ENCODE results near the gene ATP2B2. TPM values are rescaled to one million over a fixed set of nuclear protein-coding genes. Genes with fewer than 3 reads are reported as not detected.

ATP2B2 gene
- total RNA-seq, 1 experiment from 2014 or later = not detected

GRCh38 chr3:10512687-10513086 lies 7.3 kb upstream of the ATP2B2 start:
- TF ChIP-seq FOSL1 (IDR thresholded peaks at IDR 0.05; ENCODE audit: low read depth) (no peak), ATF3 (IDR thresholded peaks at IDR 0.05) (no peak)
- TF ChIP-seq, protein P1, sequence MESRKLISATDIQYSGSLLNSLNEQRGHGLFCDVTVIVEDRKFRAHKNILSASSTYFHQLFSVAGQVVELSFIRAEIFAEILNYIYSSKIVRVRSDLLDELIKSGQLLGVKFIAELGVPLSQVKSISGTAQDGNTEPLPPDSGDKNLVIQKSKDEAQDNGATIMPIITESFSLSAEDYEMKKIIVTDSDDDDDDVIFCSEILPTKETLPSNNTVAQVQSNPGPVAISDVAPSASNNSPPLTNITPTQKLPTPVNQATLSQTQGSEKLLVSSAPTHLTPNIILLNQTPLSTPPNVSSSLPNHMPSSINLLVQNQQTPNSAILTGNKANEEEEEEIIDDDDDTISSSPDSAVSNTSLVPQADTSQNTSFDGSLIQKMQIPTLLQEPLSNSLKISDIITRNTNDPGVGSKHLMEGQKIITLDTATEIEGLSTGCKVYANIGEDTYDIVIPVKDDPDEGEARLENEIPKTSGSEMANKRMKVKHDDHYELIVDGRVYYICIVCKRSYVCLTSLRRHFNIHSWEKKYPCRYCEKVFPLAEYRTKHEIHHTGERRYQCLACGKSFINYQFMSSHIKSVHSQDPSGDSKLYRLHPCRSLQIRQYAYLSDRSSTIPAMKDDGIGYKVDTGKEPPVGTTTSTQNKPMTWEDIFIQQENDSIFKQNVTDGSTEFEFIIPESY (IDR thresholded peaks at IDR 0.05; ENCODE audit: extremely low read depth, insufficient replicate concordance, low read length) = no peak
- peaks cover 0 to 12% of the 10 kb centered on the region in 2 experiments; a peak in 2 of 4 replicates for H3K4me1 ChIP-seq (ENCODE audit: control insufficient read depth in 1 of 2, insufficient read depth in 2 of 2, low read length in 2 of 2)
- H4K20me1 ChIP-seq (ENCODE audit: insufficient read depth) = no peaks in the 10 kb centered on the region
- ChIA-PET CTCF (no interaction called here), RAD21 (ENCODE audit: low non-redundant PET in 1 of 2, low total read pairs in 2 of 2, uncharacterized antibody in 2 of 2, unreplicated experiment in 2 of 2) (no interaction called here), POLR2A (no interaction called here)
- no peak overlapping the region for H3K4me2 ChIP-seq (ENCODE audit: low read length)
- H3K79me2 ChIP-seq (ENCODE audit: insufficient read depth, low read length) = no peaks in the 10 kb centered on the region
- no peaks in the 10 kb centered on the region for H3K36me3 ChIP-seq (ENCODE audit: control insufficient read depth in 1 of 2, insufficient read depth in 2 of 2, low read length in 2 of 2)
- no peak overlapping the region for H3K27ac ChIP-seq (ENCODE audit: low read depth, low read length)
- no TSS peak for BruUV-seq (replicated peaks)
- H3K27me3 ChIP-seq (ENCODE audit: insufficient read depth, low read length) = no peaks in the 10 kb centered on the region
- H3K9me2 ChIP-seq (ENCODE audit: insufficient read depth) = no peaks in the 10 kb centered on the region
- no peak overlapping the region for H3K9ac ChIP-seq (ENCODE audit: low read length)
- H3K4me3 ChIP-seq (replicated peaks in 1 of 2; ENCODE audit: low read depth in 1 of 2, low read length in 2 of 2) = no peak overlapping the region
- ATAC-seq = no peak
- H3K9me3 ChIP-seq (ENCODE audit: control insufficient read depth in 1 of 2, insufficient read depth in 1 of 2, low read depth in 1 of 2, low read length in 2 of 2) = no peaks in the 10 kb centered on the region
- intact Hi-C loops (cut with micrococcal nuclease) = loop anchor here (10.0 kb wide), 1 partner anchor 192 kb away; no protein-coding TSS in a partner anchor
- H2AFZ ChIP-seq (ENCODE audit: low read depth, low read length, poor library complexity, severe bottlenecking) = no peak overlapping the region
- no peak for DNase-seq (ENCODE audit: low read depth, low spot score)

DNA sequence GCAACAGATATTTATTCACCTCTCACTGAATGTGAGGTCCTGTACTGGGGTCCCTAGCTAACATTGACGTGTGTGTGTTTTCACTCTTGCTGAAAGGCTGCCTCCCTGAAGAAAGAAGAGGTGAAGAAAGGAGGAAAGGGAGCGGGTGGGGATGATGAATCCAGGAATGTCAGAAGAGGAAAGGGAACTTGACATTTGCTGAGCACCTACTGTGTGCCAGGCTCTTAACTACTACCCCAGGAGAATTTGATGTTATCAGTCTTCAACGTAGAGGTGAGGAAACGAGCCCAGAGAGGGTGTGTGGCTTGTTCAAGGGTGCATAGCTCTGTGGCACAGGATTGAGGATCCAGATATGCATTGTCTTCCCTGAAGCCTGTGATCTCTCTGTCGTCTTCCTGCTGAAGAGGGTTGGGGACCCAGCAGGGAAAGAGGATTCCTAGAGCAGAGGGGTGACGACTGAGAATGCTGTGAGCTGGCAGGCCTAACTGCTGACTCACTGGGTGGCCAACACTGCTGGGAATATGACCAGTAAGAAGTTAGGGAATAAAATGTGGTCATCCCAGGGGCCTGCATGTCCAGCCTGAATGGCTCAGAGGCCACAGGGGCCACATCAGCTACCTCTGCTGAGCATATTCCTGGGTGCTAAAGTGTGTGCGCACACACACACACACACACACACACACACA lies 6.6 kb upstream of the ATP2B2 start:
- no peak overlapping the region for H3K9ac ChIP-seq (ENCODE audit: low read length)
- ChIA-PET RAD21 (ENCODE audit: low non-redundant PET in 1 of 2, low total read pairs in 2 of 2, uncharacterized antibody in 2 of 2, unreplicated experiment in 2 of 2) (no interaction called here), CTCF (no interaction called here), POLR2A (no interaction called here)
- no peaks in the 10 kb centered on the region for H3K9me2 ChIP-seq (ENCODE audit: insufficient read depth)
- H3K4me1 ChIP-seq (ENCODE audit: control insufficient read depth in 1 of 2, insufficient read depth in 2 of 2, low read length in 2 of 2) = peaks cover 0 to 10% of the 10 kb centered on the region in 2 experiments; a peak in 2 of 4 replicates
- intact Hi-C loops (cut with micrococcal nuclease) = loop anchor here (10.0 kb wide), 1 partner anchor 193 kb away; no protein-coding TSS in a partner anchor
- H3K36me3 ChIP-seq (ENCODE audit: control insufficient read depth in 1 of 2, insufficient read depth in 2 of 2, low read length in 2 of 2) = no peaks in the 10 kb centered on the region
- no TSS peak for BruUV-seq (replicated peaks)
- no peak overlapping the region for H3K4me3 ChIP-seq (replicated peaks in 1 of 2; ENCODE audit: low read depth in 1 of 2, low read length in 2 of 2)
- DNase-seq (ENCODE audit: low read depth, low spot score) = no peak
- H2AFZ ChIP-seq (ENCODE audit: low read depth, low read length, poor library complexity, severe bottlenecking) = no peak overlapping the region
- ATAC-seq = peak; percentile 46; the same call in 1 of the 2 replicates
- H3K79me2 ChIP-seq (ENCODE audit: insufficient read depth, low read length) = no peaks in the 10 kb centered on the region
- no peak overlapping the region for H3K27ac ChIP-seq (ENCODE audit: low read depth, low read length)
- H3K4me2 ChIP-seq (ENCODE audit: low read length) = peak overlapping the region; percentile 15; the same call in 1 of the 2 replicates
- no peaks in the 10 kb centered on the region for H3K27me3 ChIP-seq (ENCODE audit: insufficient read depth, low read length)
- H4K20me1 ChIP-seq (ENCODE audit: insufficient read depth) = no peaks in the 10 kb centered on the region
- no peak for TF ChIP-seq ZFX (IDR thresholded peaks at IDR 0.05)
- TF ChIP-seq FOSL1 (IDR thresholded peaks at IDR 0.05; ENCODE audit: low read depth) = no peak
- no peak for TF ChIP-seq ELF1 (IDR thresholded peaks at IDR 0.05; ENCODE audit: borderline replicate concordance, low read depth)
- TF ChIP-seq, protein P1 (IDR thresholded peaks at IDR 0.05; ENCODE audit: extremely low read depth, insufficient replicate concordance, low read length) = no peak
- no peak for TF ChIP-seq POLR2A (IDR thresholded peaks at IDR 0.05; ENCODE audit: borderline replicate concordance, extremely low read depth, insufficient read depth, insufficient read length)
- TF ChIP-seq ZNF274 (IDR thresholded peaks at IDR 0.05; ENCODE audit: low read depth, low read length) = no peak
- TF ChIP-seq, protein P2, sequence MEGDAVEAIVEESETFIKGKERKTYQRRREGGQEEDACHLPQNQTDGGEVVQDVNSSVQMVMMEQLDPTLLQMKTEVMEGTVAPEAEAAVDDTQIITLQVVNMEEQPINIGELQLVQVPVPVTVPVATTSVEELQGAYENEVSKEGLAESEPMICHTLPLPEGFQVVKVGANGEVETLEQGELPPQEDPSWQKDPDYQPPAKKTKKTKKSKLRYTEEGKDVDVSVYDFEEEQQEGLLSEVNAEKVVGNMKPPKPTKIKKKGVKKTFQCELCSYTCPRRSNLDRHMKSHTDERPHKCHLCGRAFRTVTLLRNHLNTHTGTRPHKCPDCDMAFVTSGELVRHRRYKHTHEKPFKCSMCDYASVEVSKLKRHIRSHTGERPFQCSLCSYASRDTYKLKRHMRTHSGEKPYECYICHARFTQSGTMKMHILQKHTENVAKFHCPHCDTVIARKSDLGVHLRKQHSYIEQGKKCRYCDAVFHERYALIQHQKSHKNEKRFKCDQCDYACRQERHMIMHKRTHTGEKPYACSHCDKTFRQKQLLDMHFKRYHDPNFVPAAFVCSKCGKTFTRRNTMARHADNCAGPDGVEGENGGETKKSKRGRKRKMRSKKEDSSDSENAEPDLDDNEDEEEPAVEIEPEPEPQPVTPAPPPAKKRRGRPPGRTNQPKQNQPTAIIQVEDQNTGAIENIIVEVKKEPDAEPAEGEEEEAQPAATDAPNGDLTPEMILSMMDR (IDR thresholded peaks at IDR 0.05 in 2 of 3, conservative IDR thresholded peaks at IDR 0.05 in 1 of 3; ENCODE audit: borderline replicate concordance in 1 of 3, insufficient read depth in 1 of 3, low read depth in 2 of 3, low read length in 2 of 3) = no peak
- no peak for TF ChIP-seq YY1 (IDR thresholded peaks at IDR 0.05; ENCODE audit: extremely low read depth, insufficient replicate concordance, low read depth, low read length)
- TF ChIP-seq EGR1 (IDR thresholded peaks at IDR 0.05; ENCODE audit: low read depth) = no peak
- TF ChIP-seq, protein P3, sequence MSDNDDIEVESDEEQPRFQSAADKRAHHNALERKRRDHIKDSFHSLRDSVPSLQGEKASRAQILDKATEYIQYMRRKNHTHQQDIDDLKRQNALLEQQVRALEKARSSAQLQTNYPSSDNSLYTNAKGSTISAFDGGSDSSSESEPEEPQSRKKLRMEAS (IDR thresholded peaks at IDR 0.05) = no peak
- H3K9me3 ChIP-seq (ENCODE audit: control insufficient read depth in 1 of 2, insufficient read depth in 1 of 2, low read depth in 1 of 2, low read length in 2 of 2) = no peaks in the 10 kb centered on the region

All from HCT116 (cell line).